Measurements from ENCODE around the gene EML6. TPM values are rescaled to one million over a fixed set of nuclear protein-coding genes. Genes with fewer than 3 reads are reported as not detected.

The EML6 gene
- total and polyA plus RNA-seq, 2 of the 13 experiments (the other 11 are each of a cell fraction or from before 2014, with no cell fraction given) = 17.2 to 32.4 TPM

GRCh38 chr2:54986264-54986663 is 262.8 kb downstream of the EML6 start:
- BruUV-seq (replicated peaks) = no TSS peak
- no peak overlapping the region for H3K4me3 ChIP-seq (replicated peaks in 1 of 3; ENCODE audit: insufficient read depth in 1 of 3, low read depth in 2 of 3, low read length in 3 of 3)
- no peaks in the 10 kb centered on the region for H3K27me3 ChIP-seq (ENCODE audit: control insufficient read depth in 1 of 2, insufficient read depth in 2 of 2, low read length in 2 of 2)
- H3K9ac ChIP-seq (ENCODE audit: insufficient read depth, low read depth, low read length) = no peak overlapping the region
- FAIRE-seq = no peak
- intact Hi-C loops (cut with micrococcal nuclease; ENCODE audit: unreplicated experiment) (no loop called here), in situ Hi-C loops (cut with HindIII; ENCODE audit: extremely low pct_ligation_motif_present, low pct_unique_long_range_greater_than_20kb) (no loop called here)
- no peaks in the 10 kb centered on the region for H3K9me3 ChIP-seq (ENCODE audit: low read length)
- TF ChIP-seq RBM22 (optimal IDR thresholded peaks at IDR 0.05; ENCODE audit: low read length) = peak; percentile 22
- TF ChIP-seq, protein P1, sequence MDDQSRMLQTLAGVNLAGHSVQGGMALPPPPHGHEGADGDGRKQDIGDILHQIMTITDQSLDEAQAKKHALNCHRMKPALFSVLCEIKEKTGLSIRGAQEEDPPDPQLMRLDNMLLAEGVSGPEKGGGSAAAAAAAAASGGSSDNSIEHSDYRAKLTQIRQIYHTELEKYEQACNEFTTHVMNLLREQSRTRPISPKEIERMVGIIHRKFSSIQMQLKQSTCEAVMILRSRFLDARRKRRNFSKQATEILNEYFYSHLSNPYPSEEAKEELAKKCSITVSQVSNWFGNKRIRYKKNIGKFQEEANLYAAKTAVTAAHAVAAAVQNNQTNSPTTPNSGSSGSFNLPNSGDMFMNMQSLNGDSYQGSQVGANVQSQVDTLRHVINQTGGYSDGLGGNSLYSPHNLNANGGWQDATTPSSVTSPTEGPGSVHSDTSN (CRISPR knock-in tag; IDR thresholded peaks at IDR 0.05; ENCODE audit: borderline replicate concordance) = no peak
- no peak for TF ChIP-seq MXD3 (CRISPR knock-in tag; IDR thresholded peaks at IDR 0.05)
- TF ChIP-seq ZNF550 (CRISPR knock-in tag; IDR thresholded peaks at IDR 0.05; ENCODE audit: borderline replicate concordance) = no peak
- TF ChIP-seq, protein P2, sequence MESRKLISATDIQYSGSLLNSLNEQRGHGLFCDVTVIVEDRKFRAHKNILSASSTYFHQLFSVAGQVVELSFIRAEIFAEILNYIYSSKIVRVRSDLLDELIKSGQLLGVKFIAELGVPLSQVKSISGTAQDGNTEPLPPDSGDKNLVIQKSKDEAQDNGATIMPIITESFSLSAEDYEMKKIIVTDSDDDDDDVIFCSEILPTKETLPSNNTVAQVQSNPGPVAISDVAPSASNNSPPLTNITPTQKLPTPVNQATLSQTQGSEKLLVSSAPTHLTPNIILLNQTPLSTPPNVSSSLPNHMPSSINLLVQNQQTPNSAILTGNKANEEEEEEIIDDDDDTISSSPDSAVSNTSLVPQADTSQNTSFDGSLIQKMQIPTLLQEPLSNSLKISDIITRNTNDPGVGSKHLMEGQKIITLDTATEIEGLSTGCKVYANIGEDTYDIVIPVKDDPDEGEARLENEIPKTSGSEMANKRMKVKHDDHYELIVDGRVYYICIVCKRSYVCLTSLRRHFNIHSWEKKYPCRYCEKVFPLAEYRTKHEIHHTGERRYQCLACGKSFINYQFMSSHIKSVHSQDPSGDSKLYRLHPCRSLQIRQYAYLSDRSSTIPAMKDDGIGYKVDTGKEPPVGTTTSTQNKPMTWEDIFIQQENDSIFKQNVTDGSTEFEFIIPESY (CRISPR knock-in tag; IDR thresholded peaks at IDR 0.05) = no peak
- no peak for TF ChIP-seq MLX (CRISPR knock-in tag; IDR thresholded peaks at IDR 0.05)
- TF ChIP-seq KDM5B (CRISPR knock-in tag; IDR thresholded peaks at IDR 0.05; ENCODE audit: borderline replicate concordance) = no peak
- peaks cover 11 to 38% of the 10 kb centered on the region in 2 experiments for H3K36me3 ChIP-seq (replicated peaks in 1 of 2; ENCODE audit: control insufficient read depth in 1 of 2, insufficient read depth in 2 of 2, low read length in 2 of 2)
- H3K79me2 ChIP-seq (ENCODE audit: insufficient read depth, low read length) = peaks cover 36% of the 10 kb centered on the region
- H3K4me1 ChIP-seq (ENCODE audit: insufficient read depth, low read length) = no peaks in the 10 kb centered on the region
- ChIA-PET CTCF (ENCODE audit: low intra/inter-chr PET ratio, low total read pairs) (no interaction called here), POLR2A (no interaction called here)
- no peak for DNase-seq (ENCODE audit: low spot score)
- H3K27ac ChIP-seq (ENCODE audit: extremely low read length, insufficient read depth, low read length) = no peak overlapping the region
- no peak for ATAC-seq
- H2AFZ ChIP-seq (ENCODE audit: low read length) = no peak overlapping the region
- H3K4me2 ChIP-seq (ENCODE audit: low read depth, low read length) = no peak overlapping the region
- H4K20me1 ChIP-seq (ENCODE audit: insufficient read depth, low read length) = peaks cover 9% of the 10 kb centered on the region
- 97% methylated on average over 3 of the region's 3 CpGs for WGBS (ENCODE audit: low lambda C conversion rate)
